T-helper 1 cell treated with Interleukin-12 subunit alpha and Interleukin-12 subunit beta and Interleukin-4 antibody, amounts not matched to agents 30 ng/mL and 1 ng/mL, for 36 hours (primary cell): ENCODE measurements around the gene NCOA3. TPM values are rescaled to one million over a fixed set of nuclear protein-coding genes. Genes with fewer than 3 reads are reported as not detected.

Source experiments
- intact Hi-C: fragments of 100-400 bp; cut with micrococcal nuclease; formaldehyde crosslinking; loops from one replicate; pipeline ENCODE4 v1.15.1; 2024
- total RNA-seq: library from RNA; stranded (reverse); gene quantifications from 2 replicates; pipeline ENCODE4 v1.2.3, GENCODE V29; 2022

Gene NCOA3
- total RNA-seq, 1 donor from 2014 or later, result 151 TPM

GRCh38 chr20:47468290-47469050 is 33.2 kb upstream of the NCOA3 start:
- intact Hi-C loops, result no loop called here

GRCh38 chr20:47475419-47476044 is 26.2 kb upstream of the NCOA3 start:
- intact Hi-C loops, result no loop called here

GRCh38 chr20:47476452-47476851 is 25.2 kb upstream of the NCOA3 start:
- intact Hi-C loops, result no loop called here

- intact Hi-C loops, result no loop called here
Measured at GRCh38 chr20:47479093-47479492, 22.6 kb upstream of the NCOA3 start.

GRCh38 chr20:47479506-47479905 is 22.2 kb upstream of the NCOA3 start:
- intact Hi-C loops, result no loop called here

- intact Hi-C loops, result no loop called here
Measured at GRCh38 chr20:47480239-47480638, 21.4 kb upstream of the NCOA3 start.

GRCh38 chr20:47480705-47481104 is 21.0 kb upstream of the NCOA3 start:
- intact Hi-C loops, result no loop called here

GRCh38 chr20:47481330-47482216 is 20.1 kb upstream of the NCOA3 start:
- intact Hi-C loops, result no loop called here

GRCh38 chr20:47482705-47483104 is 19.0 kb upstream of the NCOA3 start:
- intact Hi-C loops, result no loop called here

- intact Hi-C loops, result no loop called here
Measured at GRCh38 chr20:47484303-47484702, 17.4 kb upstream of the NCOA3 start.

GRCh38 chr20:47487175-47487917 is 14.3 kb upstream of the NCOA3 start:
- intact Hi-C loops, result loop anchor here (1.0 to 5.0 kb wide), 10 partner anchors 14 to 935 kb away; partner anchors contain the start of genes NCOA3, OCSTAMP and ZMYND8

GRCh38 chr20:47489448-47489872 is 12.2 kb upstream of the NCOA3 start:
- intact Hi-C loops, result loop anchor here (5.0 kb wide), 2 partner anchors 497 to 937 kb away; partner anchors contain the start of gene OCSTAMP

- intact Hi-C loops, result no loop called here
Measured at GRCh38 chr20:47490795-47491194, 10.9 kb upstream of the NCOA3 start.

GRCh38 chr20:47492284-47492683 is 9.4 kb upstream of the NCOA3 start:
- intact Hi-C loops, result no loop called here

- intact Hi-C loops, result loop anchor here (1.0 kb wide), 1 partner anchor 8 kb away; the partner anchor contains the start of gene NCOA3
Measured at GRCh38 chr20:47493175-47493962, 8.3 kb upstream of the NCOA3 start.

- intact Hi-C loops, result loop anchor here (1.0 kb wide), 1 partner anchor 7 kb away; the partner anchor contains the start of gene NCOA3
Measured at GRCh38 chr20:47493963-47494293, 7.8 kb upstream of the NCOA3 start.

- intact Hi-C loops, result loop anchor here (5.0 kb wide), 1 partner anchor 1273 kb away; no protein-coding TSS in a partner anchor
Measured at GRCh38 chr20:47494606-47495005, 7.1 kb upstream of the NCOA3 start.

- intact Hi-C loops, result loop anchor here (5.0 kb wide), 1 partner anchor 1271 kb away; no protein-coding TSS in a partner anchor
Measured at GRCh38 chr20:47496118-47496517, 5.6 kb upstream of the NCOA3 start.

GRCh38 chr20:47498606-47499005 is 3.1 kb upstream of the NCOA3 start:
- intact Hi-C loops, result loop anchor here (5.0 kb wide), 1 partner anchor 1269 kb away; no protein-coding TSS in a partner anchor

- intact Hi-C loops, result loop anchor here (5.0 kb wide), 1 partner anchor 1268 kb away; no protein-coding TSS in a partner anchor
Measured at GRCh38 chr20:47499053-47499452, 2.6 kb upstream of the NCOA3 start.
